OCI-LY7 (cell line): Measurements from ENCODE around the gene ANGPT4. TPM values are rescaled to one million over a fixed set of nuclear protein-coding genes. Genes with fewer than 3 reads are reported as not detected.

Source experiments
- BruUV-seq: library from RNA; stranded (reverse); fragments of 400-500 nt; replicated peaks from 2 replicates; lab custom pipeline; 2021; lab: Mats Ljungman, UMichigan
- CTCF ChIA-PET: fragments of 300-600 bp; sonication (Branson Sonifier 250); formaldehyde crosslinking; loops from one replicate; lab custom pipeline; 2022; ENCODE audit warnings: antibody characterized with exemption; ENCODE audit not compliant: unreplicated experiment; lab: Charles Lee
- POLR2A ChIA-PET: fragments of 300-600 bp; sonication (Branson Sonifier 250); formaldehyde crosslinking; loops from one replicate; lab custom pipeline; 2022; ENCODE audit warnings: antibody characterized with exemption; lab: Charles Lee
- DNase-seq: peaks from one replicate; pipeline ENCODE4 v3.0.0-alpha.2; 2015; ENCODE audit warnings: low spot score
- H2AFZ ChIP-seq: fragments of 200-600 bp; sonication (generic), shearing (Covaris generic); 2 replicates; pipeline ENCODE4 v1.6.1; 2014; ENCODE audit warnings: mild to moderate bottlenecking, antibody characterized with exemption, low read length, moderate library complexity
- H3K27ac ChIP-seq: fragments of 200-600 bp; sonication (generic); 2 replicates; pipeline ENCODE4 v1.5.1; 2014; ENCODE audit warnings: mixed run types, low read depth, mild to moderate bottlenecking, moderate library complexity, low read length, inconsistent platforms; ENCODE audit not compliant: poor library complexity, severe bottlenecking
- H3K36me3 ChIP-seq: fragments of 200-600 bp; sonication (generic); 2 replicates; pipeline ENCODE4 v1.6.1; 2014; ENCODE audit warnings: mild to moderate bottlenecking, antibody characterized with exemption, low read length, moderate library complexity, mixed read lengths; ENCODE audit not compliant: insufficient read depth
- H3K4me1 ChIP-seq: fragments of 200-600 bp; sonication (generic); 2 replicates; pipeline ENCODE4 v1.5.1; 2014; ENCODE audit warnings: mild to moderate bottlenecking, low read length; ENCODE audit not compliant: insufficient read depth, poor library complexity, severe bottlenecking
- H3K4me2 ChIP-seq: fragments of 200-600 bp; sonication (generic); 2 replicates; pipeline ENCODE4 v1.6.1; 2014; ENCODE audit warnings: mild to moderate bottlenecking, low read length
- H3K4me3 ChIP-seq: fragments of 200-600 bp; sonication (generic); 2 replicates; pipeline ENCODE4 v1.5.1; 2014; ENCODE audit warnings: mild to moderate bottlenecking, low read depth, low read length; ENCODE audit not compliant: poor library complexity, severe bottlenecking
- H3K79me2 ChIP-seq: fragments of 200-600 bp; sonication (generic); 2 replicates; pipeline ENCODE4 v1.6.1; 2016; ENCODE audit warnings: low read depth, mild to moderate bottlenecking, low read length, moderate library complexity, mixed read lengths; ENCODE audit not compliant: insufficient read depth
- H3K9me2 ChIP-seq: fragments of 200-600 bp; sonication (generic); 2 replicates; pipeline ENCODE4 v1.6.1; 2016; ENCODE audit warnings: mild to moderate bottlenecking, low read length, mixed read lengths; ENCODE audit not compliant: insufficient read depth
- H3K9me3 ChIP-seq: fragments of 200-600 bp; sonication (generic); 2 replicates; pipeline ENCODE4 v1.6.1; 2014; ENCODE audit warnings: mild to moderate bottlenecking, mixed run types, low read length, mixed read lengths
- H4K20me1 ChIP-seq: fragments of 200-600 bp; sonication (generic); 2 replicates; pipeline ENCODE4 v1.6.1; 2014; ENCODE audit warnings: mild to moderate bottlenecking, antibody characterized with exemption, low read length, moderate library complexity, mixed read lengths; ENCODE audit not compliant: insufficient read depth
- EZH2phosphoT487 ChIP-seq: fragments of 200-600 bp; sonication (generic); IDR thresholded peaks from 2 replicates; pipeline ENCODE4 v1.6.1; 2018; ENCODE audit warnings: low read depth, borderline replicate concordance, mild to moderate bottlenecking, mixed run types, antibody characterized with exemption, low read length, moderate library complexity, mixed read lengths
- intact Hi-C: fragments of 100-400 bp; cut with micrococcal nuclease; formaldehyde crosslinking; loops from one replicate; pipeline ENCODE4 v1.10.0; 2022; ENCODE audit not compliant: unreplicated experiment
- total RNA-seq, 2 experiments: library from RNA; depleted of rRNA in 1 of 2; stranded (reverse); fragments of >200 nt in 1 of 2; shearing (Covaris generic) in 1 of 2; gene quantifications; 2 replicates each; pipeline ENCODE4 v1.2.3, GENCODE V29; 2014 to 2022
- TF ChIP-seq, protein P1 (sequence below): fragments of 200-600 bp; sonication (generic); conservative IDR thresholded peaks from 2 replicates; pipeline ENCODE4 v1.5.1; 2014; ENCODE audit warnings: mild to moderate bottlenecking, antibody characterized with exemption, low read length, moderate library complexity, mixed read lengths

The ANGPT4 gene
- total RNA-seq, 2 experiments from 2014 or later = not detected

DNA sequence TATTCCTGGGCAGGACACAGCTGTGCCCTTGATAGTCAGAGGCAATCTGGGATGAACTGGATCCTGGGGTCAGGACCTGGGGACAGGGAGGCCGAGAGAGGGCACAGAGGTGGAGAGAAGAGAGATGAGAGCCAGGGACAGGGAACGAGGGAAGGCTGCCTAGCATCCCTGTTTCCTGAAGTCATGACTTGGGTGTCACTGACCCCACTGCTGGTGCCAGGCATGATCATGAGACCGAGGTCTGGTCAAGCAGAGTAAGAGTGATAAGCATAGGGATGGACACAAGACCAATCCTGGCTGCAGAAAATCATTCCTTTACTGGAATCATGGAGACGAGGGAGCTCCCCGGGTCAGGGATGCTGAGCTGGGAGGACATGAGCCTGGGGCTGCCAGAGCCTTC is 46.5 kb downstream of the ANGPT4 start:
- Histone ChIP-seq H3K36me3 (no peaks in the 10 kb centered on the region), H3K4me2 (no peak overlapping the region), H3K9me3 (no peaks in the 10 kb centered on the region), H3K9me2 (no peaks in the 10 kb centered on the region), H4K20me1 (no peaks in the 10 kb centered on the region), H3K27ac (no peak overlapping the region), H2AFZ (no peak overlapping the region), H3K79me2 (no peaks in the 10 kb centered on the region), H3K4me1 (no peaks in the 10 kb centered on the region), H3K4me3 (no peak overlapping the region)
- intact Hi-C loops = no loop called here
- TF ChIP-seq, protein P1, sequence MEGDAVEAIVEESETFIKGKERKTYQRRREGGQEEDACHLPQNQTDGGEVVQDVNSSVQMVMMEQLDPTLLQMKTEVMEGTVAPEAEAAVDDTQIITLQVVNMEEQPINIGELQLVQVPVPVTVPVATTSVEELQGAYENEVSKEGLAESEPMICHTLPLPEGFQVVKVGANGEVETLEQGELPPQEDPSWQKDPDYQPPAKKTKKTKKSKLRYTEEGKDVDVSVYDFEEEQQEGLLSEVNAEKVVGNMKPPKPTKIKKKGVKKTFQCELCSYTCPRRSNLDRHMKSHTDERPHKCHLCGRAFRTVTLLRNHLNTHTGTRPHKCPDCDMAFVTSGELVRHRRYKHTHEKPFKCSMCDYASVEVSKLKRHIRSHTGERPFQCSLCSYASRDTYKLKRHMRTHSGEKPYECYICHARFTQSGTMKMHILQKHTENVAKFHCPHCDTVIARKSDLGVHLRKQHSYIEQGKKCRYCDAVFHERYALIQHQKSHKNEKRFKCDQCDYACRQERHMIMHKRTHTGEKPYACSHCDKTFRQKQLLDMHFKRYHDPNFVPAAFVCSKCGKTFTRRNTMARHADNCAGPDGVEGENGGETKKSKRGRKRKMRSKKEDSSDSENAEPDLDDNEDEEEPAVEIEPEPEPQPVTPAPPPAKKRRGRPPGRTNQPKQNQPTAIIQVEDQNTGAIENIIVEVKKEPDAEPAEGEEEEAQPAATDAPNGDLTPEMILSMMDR = no peak
- no peak for TF ChIP-seq EZH2phosphoT487
- CTCF ChIA-PET = no interaction called here
- DNase-seq = no peak
- no TSS peak for BruUV-seq
- POLR2A ChIA-PET = no interaction called here

DNA sequence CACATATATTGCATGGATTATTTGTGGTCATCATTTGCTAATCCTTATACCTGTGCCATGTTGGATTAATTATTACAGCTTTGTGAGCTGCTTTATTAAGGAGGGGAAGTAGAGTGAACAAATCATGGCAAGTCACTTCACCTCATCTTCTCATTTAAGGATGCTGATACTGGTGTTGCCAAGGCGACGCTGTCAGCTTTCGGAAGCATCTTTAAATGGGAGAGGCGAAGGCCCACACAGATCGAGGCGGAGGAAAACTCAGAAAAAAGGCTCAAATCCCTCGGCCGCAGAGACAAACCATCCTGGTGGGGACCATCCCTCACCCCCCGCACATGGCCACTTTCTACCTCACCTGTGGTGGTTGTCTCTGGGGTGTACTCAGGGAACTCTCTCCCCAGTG is 47.9 kb downstream of the ANGPT4 start:
- POLR2A ChIA-PET = interaction anchor here (0.9 kb wide), 1 partner anchor 700 kb away, joined by 6 read pairs; no protein-coding TSS in a partner anchor
- H2AFZ ChIP-seq = no peak overlapping the region
- H3K27ac ChIP-seq = no peak overlapping the region
- H3K9me3 ChIP-seq = no peaks in the 10 kb centered on the region
- TF ChIP-seq EZH2phosphoT487 = no peak
- TF ChIP-seq, protein P1 = no peak
- no peak overlapping the region for H3K4me3 ChIP-seq
- no TSS peak for BruUV-seq
- intact Hi-C loops = no loop called here
- no peak overlapping the region for H3K4me2 ChIP-seq
- H3K79me2 ChIP-seq = no peaks in the 10 kb centered on the region
- H3K36me3 ChIP-seq = no peaks in the 10 kb centered on the region
- CTCF ChIA-PET = no interaction called here
- no peaks in the 10 kb centered on the region for H3K4me1 ChIP-seq
- no peaks in the 10 kb centered on the region for H4K20me1 ChIP-seq
- DNase-seq = no peak
- H3K9me2 ChIP-seq = no peaks in the 10 kb centered on the region

DNA sequence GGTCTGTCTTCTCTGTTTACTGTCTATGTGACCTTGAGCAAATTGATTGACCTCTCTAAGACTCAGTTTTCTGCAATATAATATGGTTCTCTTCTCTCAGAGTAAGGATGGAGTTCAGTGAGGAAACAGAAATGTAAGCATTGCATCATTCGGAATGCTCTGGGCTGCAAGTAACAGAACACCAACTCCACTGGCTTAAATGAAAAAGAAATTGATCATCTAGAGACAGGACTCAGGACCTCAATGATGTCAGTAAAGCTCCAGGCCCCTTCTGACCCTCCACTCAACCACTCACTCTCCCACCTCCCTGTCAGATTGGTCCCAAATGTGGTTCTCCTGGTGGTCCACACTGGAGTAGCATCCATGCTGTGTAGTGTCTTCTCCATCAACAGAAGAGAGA is 50.7 kb downstream of the ANGPT4 start:
- Histone ChIP-seq H3K9me2 (no peaks in the 10 kb centered on the region), H4K20me1 (no peaks in the 10 kb centered on the region), H3K4me1 (no peaks in the 10 kb centered on the region), H3K79me2 (no peaks in the 10 kb centered on the region), H3K4me3 (no peak overlapping the region), H3K36me3 (no peaks in the 10 kb centered on the region), H3K4me2 (no peak overlapping the region), H3K9me3 (no peaks in the 10 kb centered on the region), H3K27ac (no peak overlapping the region), H2AFZ (no peak overlapping the region)
- TF ChIP-seq, protein P1 = no peak
- no peak for TF ChIP-seq EZH2phosphoT487
- no TSS peak for BruUV-seq
- CTCF ChIA-PET = no interaction called here
- POLR2A ChIA-PET = no interaction called here
- DNase-seq = no peak
- intact Hi-C loops = no loop called here
